GM21367 (cell line): Measurements from ENCODE around the gene CALHM3.
"Not testable (repeated sequence)": the region's sequence is repeated elsewhere in the genome, so short reads cannot be mapped to it uniquely, and the experiment has no call there.

Source experiments
- ATAC-seq: cut with Tn5 transposase; IDR thresholded peaks from one replicate; pipeline ENCODE4 v1.9.1; 2021; ENCODE audit not compliant: unreplicated experiment

The CALHM3 gene

GRCh38 chr10:103502849-103503660 is 24.0 kb upstream of the CALHM3 start:
- no peak for ATAC-seq

GRCh38 chr10:103501186-103501585 is 22.1 kb upstream of the CALHM3 start:
- ATAC-seq: no peak

- ATAC-seq: no peak
Observed at GRCh38 chr10:103500481-103500880, 21.4 kb upstream of the CALHM3 start.

GRCh38 chr10:103499881-103500280 is 20.8 kb upstream of the CALHM3 start:
- ATAC-seq: no peak

- no peak for ATAC-seq
Observed at GRCh38 chr10:103498936-103499638, 20.0 kb upstream of the CALHM3 start.

GRCh38 chr10:103497161-103497915 is 18.3 kb upstream of the CALHM3 start:
- no peak for ATAC-seq

- ATAC-seq: no peak
Observed at GRCh38 chr10:103495321-103495720, 16.3 kb upstream of the CALHM3 start.

- ATAC-seq: no peak
Observed at GRCh38 chr10:103493916-103494877, 15.2 kb upstream of the CALHM3 start.

- no peak for ATAC-seq
Observed at GRCh38 chr10:103493362-103493915, 14.4 kb upstream of the CALHM3 start, which contains the start of gene NEURL1. Gene NEURL1 (plus strand): TSS chr10:103493705. CDS start chr10:103494388, 683 bp downstream.

- ATAC-seq: no peak
Observed at GRCh38 chr10:103492655-103493261, 13.7 kb upstream of the CALHM3 start.

- no peak for ATAC-seq
Observed at GRCh38 chr10:103491729-103492364, 12.8 kb upstream of the CALHM3 start.

- ATAC-seq: no peak
Observed at GRCh38 chr10:103490986-103491314, 11.9 kb upstream of the CALHM3 start.

GRCh38 chr10:103487410-103487708 is 8.3 kb upstream of the CALHM3 start:
- ATAC-seq: no peak

- ATAC-seq: not testable (repeated sequence)
Observed at GRCh38 chr10:103486635-103487409, 7.8 kb upstream of the CALHM3 start.

- peak; percentile 71 for ATAC-seq
Observed at GRCh38 chr10:103481974-103482531, 3.0 kb upstream of the CALHM3 start.

- ATAC-seq: no peak
Observed at GRCh38 chr10:103480521-103480920, 1.5 kb upstream of the CALHM3 start.

- ATAC-seq: no peak
Observed at GRCh38 chr10:103478671-103479070, 369 bp downstream of the CALHM3 start.

GRCh38 chr10:103476046-103476768 is 2.8 kb downstream of the CALHM3 start:
- no peak for ATAC-seq
